RWPE2 (cell line): ENCODE data around the gene TEX2.

Experiments used
- ATAC-seq: fragments of 200-7000 bp; cut with Tn5 transposase; 3 replicates; pipeline ENCODE4 v1.9.1; 2021; ENCODE audit warnings: low read depth
- DNase-seq: peaks from one replicate; pipeline ENCODE4 v3.0.0-alpha.2; 2020; ENCODE audit warnings: low spot score
- H3K27ac ChIP-seq: fragments of 450-650 bp; 2 replicates; pipeline ENCODE4 v1.5.1; 2017; ENCODE audit warnings: mild to moderate bottlenecking; ENCODE audit not compliant: poor library complexity, severe bottlenecking
- H3K27me3 ChIP-seq: fragments of 250-450 bp; sonication (Bioruptor Pico); 2 replicates; pipeline ENCODE4 v1.5.1; 2021; ENCODE audit warnings: mild to moderate bottlenecking, moderate library complexity; ENCODE audit not compliant: insufficient read depth, poor library complexity, severe bottlenecking
- H3K36me3 ChIP-seq: fragments of 250-450 bp; sonication (Bioruptor Pico); 2 replicates; pipeline ENCODE4 v1.5.1; 2020; ENCODE audit warnings: low read depth, mild to moderate bottlenecking, moderate library complexity
- H3K4me1 ChIP-seq: fragments of 250-450 bp; sonication (Bioruptor Pico); 2 replicates; pipeline ENCODE4 v1.5.1; 2021; ENCODE audit warnings: mild to moderate bottlenecking, moderate library complexity; ENCODE audit not compliant: insufficient read depth, poor library complexity, severe bottlenecking
- H3K4me3 ChIP-seq: fragments of 250-450 bp; sonication (Bioruptor Pico); 2 replicates; pipeline ENCODE4 v1.5.1; 2021; ENCODE audit warnings: mild to moderate bottlenecking, moderate library complexity; ENCODE audit not compliant: severe bottlenecking
- H3K9me3 ChIP-seq: fragments of 250-450 bp; sonication (Bioruptor Pico); 2 replicates; pipeline ENCODE4 v1.5.1; 2021; ENCODE audit warnings: mild to moderate bottlenecking, moderate library complexity; ENCODE audit not compliant: severe bottlenecking
- CTCF ChIP-seq: fragments of 450-650 bp; IDR thresholded peaks from one replicate; pipeline ENCODE4 v1.5.1; 2017; ENCODE audit warnings: mild to moderate bottlenecking, moderate library complexity; ENCODE audit not compliant: poor library complexity, severe bottlenecking

The TEX2 gene

GRCh38 chr17:64198331-64199090, 64.5 kb downstream of the TEX2 start:
- Histone ChIP-seq H3K36me3 (peaks cover 12% of the 10 kb centered on the region), H3K27ac (no peak overlapping the region), H3K9me3 (no peaks in the 10 kb centered on the region), H3K27me3 (no peaks in the 10 kb centered on the region), H3K4me3 (no peak overlapping the region), H3K4me1 (peaks cover 23% of the 10 kb centered on the region)
- ATAC-seq, result no peak
- no peak for DNase-seq
- no peak for TF ChIP-seq CTCF

GRCh38 chr17:64196601-64197000, 66.5 kb downstream of the TEX2 start:
- Histone ChIP-seq H3K4me3 (no peak overlapping the region), H3K4me1 (peaks cover 12% of the 10 kb centered on the region), H3K9me3 (no peaks in the 10 kb centered on the region), H3K27me3 (no peaks in the 10 kb centered on the region), H3K36me3 (peaks cover 26% of the 10 kb centered on the region), H3K27ac (no peak overlapping the region)
- TF ChIP-seq CTCF, result no peak
- ATAC-seq, result peak; percentile 71; the same call in 2 of the 3 replicates
- DNase-seq, result no peak

GRCh38 chr17:64193561-64193960, 69.5 kb downstream of the TEX2 start:
- no peak for DNase-seq
- Histone ChIP-seq H3K4me1 (peaks cover 7% of the 10 kb centered on the region), H3K27me3 (no peaks in the 10 kb centered on the region), H3K36me3 (peaks cover 31% of the 10 kb centered on the region), H3K27ac (no peak overlapping the region), H3K4me3 (no peak overlapping the region), H3K9me3 (no peaks in the 10 kb centered on the region)
- ATAC-seq, result no peak
- TF ChIP-seq CTCF, result no peak

GRCh38 chr17:64192589-64192988, 70.5 kb downstream of the TEX2 start:
- Histone ChIP-seq H3K4me3 (no peak overlapping the region), H3K36me3 (peaks cover 40% of the 10 kb centered on the region), H3K9me3 (no peaks in the 10 kb centered on the region), H3K27me3 (no peaks in the 10 kb centered on the region), H3K27ac (no peak overlapping the region), H3K4me1 (peaks cover 7% of the 10 kb centered on the region)
- DNase-seq (no peak), ATAC-seq (no peak)
- no peak for TF ChIP-seq CTCF

GRCh38 chr17:64190472-64190871, 72.6 kb downstream of the TEX2 start:
- no peak for TF ChIP-seq CTCF
- Histone ChIP-seq H3K27me3 (no peaks in the 10 kb centered on the region), H3K27ac (no peak overlapping the region), H3K9me3 (no peaks in the 10 kb centered on the region), H3K4me3 (no peak overlapping the region), H3K36me3 (peaks cover 46% of the 10 kb centered on the region), H3K4me1 (no peaks in the 10 kb centered on the region)
- no peak for DNase-seq
- ATAC-seq, result no peak
